ENCODE results near the gene PCDHGA5.

DNA sequence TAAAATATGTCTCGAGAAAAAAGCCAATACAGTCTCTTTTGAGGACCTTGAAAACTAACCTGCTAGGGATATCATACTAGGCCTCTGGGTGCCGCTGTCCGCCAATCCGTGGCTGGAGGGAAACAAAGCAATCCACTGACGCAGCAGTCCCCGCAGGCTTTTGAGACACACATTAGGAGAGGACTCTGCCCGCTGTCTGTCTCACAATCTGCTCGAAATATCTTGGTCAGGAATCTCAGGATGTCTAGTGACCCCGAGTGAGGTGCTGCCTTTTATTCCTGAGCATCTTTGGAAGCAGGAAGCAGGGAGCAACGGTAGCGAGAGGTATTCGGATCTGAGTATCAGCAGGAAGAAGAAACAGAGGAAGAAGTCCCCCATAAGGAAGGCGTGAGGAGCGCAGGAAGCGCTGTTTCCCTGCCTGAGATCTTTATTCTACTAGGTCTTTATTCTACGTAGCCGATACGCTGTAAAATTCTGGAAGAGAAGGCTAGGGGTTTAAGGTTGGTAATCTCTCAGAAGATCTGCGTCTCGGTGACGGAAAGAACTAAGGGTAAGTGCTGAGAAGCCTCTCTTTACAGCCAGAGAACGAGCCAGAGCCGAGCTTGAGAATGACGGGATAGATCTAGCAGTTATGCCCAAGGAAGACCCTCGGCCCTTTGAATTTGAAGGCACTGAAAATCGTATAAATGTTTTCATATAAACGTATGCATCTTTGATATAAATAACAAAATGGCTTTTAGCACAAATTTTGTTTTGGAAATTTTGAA, 37.7 kb upstream of the PCDHGA5 start:
- TF ChIP-seq EZH2 (IDR thresholded peaks at IDR 0.05; ENCODE audit: low read length) = no peak
- TF ChIP-seq, protein P1, sequence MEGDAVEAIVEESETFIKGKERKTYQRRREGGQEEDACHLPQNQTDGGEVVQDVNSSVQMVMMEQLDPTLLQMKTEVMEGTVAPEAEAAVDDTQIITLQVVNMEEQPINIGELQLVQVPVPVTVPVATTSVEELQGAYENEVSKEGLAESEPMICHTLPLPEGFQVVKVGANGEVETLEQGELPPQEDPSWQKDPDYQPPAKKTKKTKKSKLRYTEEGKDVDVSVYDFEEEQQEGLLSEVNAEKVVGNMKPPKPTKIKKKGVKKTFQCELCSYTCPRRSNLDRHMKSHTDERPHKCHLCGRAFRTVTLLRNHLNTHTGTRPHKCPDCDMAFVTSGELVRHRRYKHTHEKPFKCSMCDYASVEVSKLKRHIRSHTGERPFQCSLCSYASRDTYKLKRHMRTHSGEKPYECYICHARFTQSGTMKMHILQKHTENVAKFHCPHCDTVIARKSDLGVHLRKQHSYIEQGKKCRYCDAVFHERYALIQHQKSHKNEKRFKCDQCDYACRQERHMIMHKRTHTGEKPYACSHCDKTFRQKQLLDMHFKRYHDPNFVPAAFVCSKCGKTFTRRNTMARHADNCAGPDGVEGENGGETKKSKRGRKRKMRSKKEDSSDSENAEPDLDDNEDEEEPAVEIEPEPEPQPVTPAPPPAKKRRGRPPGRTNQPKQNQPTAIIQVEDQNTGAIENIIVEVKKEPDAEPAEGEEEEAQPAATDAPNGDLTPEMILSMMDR (optimal IDR thresholded peaks at IDR 0.05 in 1 of 3, IDR thresholded peaks at IDR 0.05 in 1 of 3, conservative IDR thresholded peaks at IDR 0.05 in 1 of 3; ENCODE audit: extremely low read depth in 1 of 3, insufficient read depth in 2 of 3, low read length in 3 of 3) = peak; percentile 53 to 62 (median 55)

All from keratinocyte (primary cell).